HL-60 (cell line): ENCODE data around the gene TSC22D2.
"Not testable (repeated sequence)": the region's sequence is repeated elsewhere in the genome, so short reads cannot be mapped to it uniquely, and the experiment has no call there.

ENCODE experiments used
- DNase-seq, 2 experiments: peaks; one replicate each; pipeline ENCODE4 v3.0.0-alpha.2; 2010 to 2020; ENCODE audit warnings: low read depth in 1 of 2, low spot score in 1 of 2
- H3K27ac ChIP-seq: fragments of 250-450 bp; sonication (Bioruptor Pico); replicated peaks from 2 replicates; pipeline ENCODE4 v1.5.1; 2020; ENCODE audit warnings: mild to moderate bottlenecking, moderate library complexity
- H3K27me3 ChIP-seq: fragments of 250-450 bp; sonication (Bioruptor Pico); 2 replicates; pipeline ENCODE4 v1.5.1; 2021; ENCODE audit warnings: mild to moderate bottlenecking, moderate library complexity; ENCODE audit not compliant: insufficient read depth, poor library complexity, severe bottlenecking
- H3K4me3 ChIP-seq: replicated peaks from 2 replicates; pipeline ENCODE4 v1.5.1; 2011; ENCODE audit warnings: mild to moderate bottlenecking, control low read depth, low read length; ENCODE audit not compliant: insufficient read depth
- GABPA ChIP-seq: IDR thresholded peaks from 2 replicates; pipeline ENCODE4 v1.6.1; 2012; ENCODE audit warnings: low read depth
- POLR2AphosphoS5 ChIP-seq: IDR thresholded peaks from 2 replicates; pipeline ENCODE4 v1.6.1; 2012; ENCODE audit warnings: low read depth
- SPI1 ChIP-seq: IDR thresholded peaks from 2 replicates; pipeline ENCODE4 v1.6.1; 2012; ENCODE audit warnings: low read depth, mild to moderate bottlenecking, borderline replicate concordance
- TF ChIP-seq, protein P1 (sequence below): IDR thresholded peaks from one replicate; pipeline ENCODE4 v1.5.1; 2011; ENCODE audit warnings: low read length, control low read depth, inconsistent platforms; ENCODE audit not compliant: insufficient read depth
- TF ChIP-seq, protein P2 (sequence below): IDR thresholded peaks from 2 replicates; pipeline ENCODE4 v1.6.1; 2012; ENCODE audit warnings: low read depth; ENCODE audit not compliant: insufficient replicate concordance

TSC22D2 gene

DNA sequence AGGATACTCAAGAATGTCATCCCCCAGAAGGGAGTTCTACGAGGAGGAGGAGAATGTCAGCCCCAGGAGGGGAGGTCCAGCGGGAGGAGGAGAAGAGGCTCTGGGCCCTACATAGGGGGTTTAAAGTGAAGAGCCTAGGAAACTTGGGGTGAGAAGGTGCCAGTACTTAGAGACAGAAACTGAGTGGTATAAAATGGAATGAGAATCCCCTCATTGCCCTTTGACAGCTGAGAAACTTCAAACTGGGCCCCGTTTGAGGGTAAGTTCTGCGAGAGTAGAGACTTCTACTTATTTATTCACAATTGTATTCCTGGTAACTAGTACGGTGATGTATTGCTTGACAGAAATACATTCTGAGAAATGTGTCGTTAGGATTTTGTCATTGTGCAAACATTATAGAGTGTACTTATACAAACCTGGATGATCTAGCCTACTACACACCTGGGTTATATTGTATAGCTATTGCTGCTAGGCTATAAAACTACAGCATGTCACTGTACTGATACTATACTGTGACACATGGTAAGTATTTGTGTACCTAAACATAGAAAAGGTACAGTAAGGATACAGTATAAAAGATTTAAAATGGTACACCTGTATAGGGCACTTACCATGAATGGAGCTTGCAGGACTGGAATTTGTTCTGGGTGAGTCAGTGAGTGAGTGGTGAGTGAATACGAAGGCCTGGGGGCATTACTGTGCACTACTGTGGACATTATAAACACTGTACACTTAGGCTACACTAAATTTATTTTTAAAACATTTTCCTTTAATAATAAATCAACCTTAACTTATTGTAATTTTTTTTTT lies 62.0 kb downstream of the TSC22D2 start:
- H3K27ac ChIP-seq = no peak overlapping the region
- no peaks in the 10 kb centered on the region for H3K27me3 ChIP-seq
- TF ChIP-seq SPI1 = no peak
- TF ChIP-seq, protein P1, sequence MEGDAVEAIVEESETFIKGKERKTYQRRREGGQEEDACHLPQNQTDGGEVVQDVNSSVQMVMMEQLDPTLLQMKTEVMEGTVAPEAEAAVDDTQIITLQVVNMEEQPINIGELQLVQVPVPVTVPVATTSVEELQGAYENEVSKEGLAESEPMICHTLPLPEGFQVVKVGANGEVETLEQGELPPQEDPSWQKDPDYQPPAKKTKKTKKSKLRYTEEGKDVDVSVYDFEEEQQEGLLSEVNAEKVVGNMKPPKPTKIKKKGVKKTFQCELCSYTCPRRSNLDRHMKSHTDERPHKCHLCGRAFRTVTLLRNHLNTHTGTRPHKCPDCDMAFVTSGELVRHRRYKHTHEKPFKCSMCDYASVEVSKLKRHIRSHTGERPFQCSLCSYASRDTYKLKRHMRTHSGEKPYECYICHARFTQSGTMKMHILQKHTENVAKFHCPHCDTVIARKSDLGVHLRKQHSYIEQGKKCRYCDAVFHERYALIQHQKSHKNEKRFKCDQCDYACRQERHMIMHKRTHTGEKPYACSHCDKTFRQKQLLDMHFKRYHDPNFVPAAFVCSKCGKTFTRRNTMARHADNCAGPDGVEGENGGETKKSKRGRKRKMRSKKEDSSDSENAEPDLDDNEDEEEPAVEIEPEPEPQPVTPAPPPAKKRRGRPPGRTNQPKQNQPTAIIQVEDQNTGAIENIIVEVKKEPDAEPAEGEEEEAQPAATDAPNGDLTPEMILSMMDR = no peak
- TF ChIP-seq, protein P2, sequence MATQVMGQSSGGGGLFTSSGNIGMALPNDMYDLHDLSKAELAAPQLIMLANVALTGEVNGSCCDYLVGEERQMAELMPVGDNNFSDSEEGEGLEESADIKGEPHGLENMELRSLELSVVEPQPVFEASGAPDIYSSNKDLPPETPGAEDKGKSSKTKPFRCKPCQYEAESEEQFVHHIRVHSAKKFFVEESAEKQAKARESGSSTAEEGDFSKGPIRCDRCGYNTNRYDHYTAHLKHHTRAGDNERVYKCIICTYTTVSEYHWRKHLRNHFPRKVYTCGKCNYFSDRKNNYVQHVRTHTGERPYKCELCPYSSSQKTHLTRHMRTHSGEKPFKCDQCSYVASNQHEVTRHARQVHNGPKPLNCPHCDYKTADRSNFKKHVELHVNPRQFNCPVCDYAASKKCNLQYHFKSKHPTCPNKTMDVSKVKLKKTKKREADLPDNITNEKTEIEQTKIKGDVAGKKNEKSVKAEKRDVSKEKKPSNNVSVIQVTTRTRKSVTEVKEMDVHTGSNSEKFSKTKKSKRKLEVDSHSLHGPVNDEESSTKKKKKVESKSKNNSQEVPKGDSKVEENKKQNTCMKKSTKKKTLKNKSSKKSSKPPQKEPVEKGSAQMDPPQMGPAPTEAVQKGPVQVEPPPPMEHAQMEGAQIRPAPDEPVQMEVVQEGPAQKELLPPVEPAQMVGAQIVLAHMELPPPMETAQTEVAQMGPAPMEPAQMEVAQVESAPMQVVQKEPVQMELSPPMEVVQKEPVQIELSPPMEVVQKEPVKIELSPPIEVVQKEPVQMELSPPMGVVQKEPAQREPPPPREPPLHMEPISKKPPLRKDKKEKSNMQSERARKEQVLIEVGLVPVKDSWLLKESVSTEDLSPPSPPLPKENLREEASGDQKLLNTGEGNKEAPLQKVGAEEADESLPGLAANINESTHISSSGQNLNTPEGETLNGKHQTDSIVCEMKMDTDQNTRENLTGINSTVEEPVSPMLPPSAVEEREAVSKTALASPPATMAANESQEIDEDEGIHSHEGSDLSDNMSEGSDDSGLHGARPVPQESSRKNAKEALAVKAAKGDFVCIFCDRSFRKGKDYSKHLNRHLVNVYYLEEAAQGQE = no peak
- TF ChIP-seq GABPA = no peak
- no peak for TF ChIP-seq POLR2AphosphoS5
- DNase-seq = no peak
- no peak overlapping the region for H3K4me3 ChIP-seq

DNA sequence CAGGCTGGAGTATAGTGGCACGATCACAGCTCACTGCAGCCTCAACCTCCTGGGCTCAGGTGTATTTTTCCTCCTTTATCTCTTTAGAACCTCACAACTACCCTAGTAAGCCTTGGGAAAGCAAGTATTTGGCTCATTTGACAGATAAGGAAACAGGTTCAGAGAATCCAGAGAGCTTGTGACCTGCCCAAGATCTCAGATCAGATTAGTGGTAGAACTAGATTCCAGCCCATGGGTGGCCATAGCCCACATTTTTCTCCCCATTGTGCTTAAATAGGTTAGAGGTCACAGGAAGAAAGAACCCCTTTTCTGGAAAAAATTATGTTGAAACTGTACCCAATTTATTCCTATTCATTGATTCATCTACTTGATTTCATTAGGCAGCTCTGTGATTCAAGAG lies 64.3 kb downstream of the TSC22D2 start:
- no peak overlapping the region for H3K27ac ChIP-seq
- TF ChIP-seq, protein P2 = no peak
- no peak for TF ChIP-seq GABPA
- TF ChIP-seq, protein P1 = no peak
- TF ChIP-seq SPI1 = no peak
- no peak for TF ChIP-seq POLR2AphosphoS5
- no peaks in the 10 kb centered on the region for H3K27me3 ChIP-seq
- H3K4me3 ChIP-seq = no peak overlapping the region
- no peak for DNase-seq

DNA sequence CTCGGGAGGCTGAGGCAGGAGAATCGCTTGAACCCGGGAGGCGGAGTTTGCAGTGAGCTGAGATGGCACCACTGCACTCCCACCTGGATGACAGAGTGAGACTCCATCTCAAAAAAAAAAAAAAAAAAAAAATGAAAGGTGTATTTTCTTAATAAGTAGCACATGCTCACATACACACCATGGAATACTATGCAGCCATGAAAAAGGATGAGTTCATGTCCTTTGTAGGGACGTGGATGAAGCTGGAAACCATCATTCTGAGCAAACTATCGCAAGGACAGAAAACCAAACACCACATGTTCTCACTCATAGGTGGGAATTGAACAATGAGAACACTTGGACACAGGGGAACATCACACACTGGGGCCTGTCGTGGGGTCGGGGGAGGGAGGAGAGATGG lies 65.1 kb downstream of the TSC22D2 start:
- H3K4me3 ChIP-seq, H3K27me3 ChIP-seq, H3K27ac ChIP-seq, DNase-seq: not testable (repeated sequence)

DNA sequence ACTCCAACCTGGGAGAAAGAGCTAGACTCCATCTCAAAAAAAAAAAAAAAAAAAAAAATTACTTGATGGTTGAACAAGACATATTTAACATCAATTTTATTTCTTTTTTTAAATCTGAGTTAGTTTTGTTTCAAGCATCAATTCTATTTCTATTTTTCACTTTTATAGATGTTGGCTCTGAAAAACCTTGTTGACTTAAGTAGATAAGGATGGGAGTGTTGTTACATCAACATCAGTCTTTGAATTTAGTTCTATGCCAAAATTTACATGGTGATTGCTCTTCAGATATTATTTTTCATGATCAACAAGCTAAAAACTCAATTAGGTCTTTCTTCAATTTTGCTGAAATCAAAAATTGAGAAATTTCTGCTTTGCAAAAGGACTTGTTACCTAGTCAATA lies 71.3 kb downstream of the TSC22D2 start:
- Histone ChIP-seq H3K27me3 (no peaks in the 10 kb centered on the region), H3K27ac (no peak overlapping the region), H3K4me3 (no peak overlapping the region)
- TF ChIP-seq, protein P1 = no peak
- TF ChIP-seq POLR2AphosphoS5 (no peak), GABPA (no peak), SPI1 (no peak)
- TF ChIP-seq, protein P2 = no peak
- no peak for DNase-seq
